Ishikawa (cell line): Measurements from ENCODE around the gene SLC25A12.

Experiments used
- CEBPB ChIP-seq: IDR thresholded peaks from 2 replicates; pipeline ENCODE4 v1.6.1; 2012
- CREB1 ChIP-seq: IDR thresholded peaks from 2 replicates; pipeline ENCODE4 v1.6.1; 2012; ENCODE audit warnings: low read depth
- EP300 ChIP-seq: IDR thresholded peaks from 2 replicates; pipeline ENCODE4 v1.6.1; 2012; ENCODE audit warnings: borderline replicate concordance
- NFIC ChIP-seq: IDR thresholded peaks from 2 replicates; pipeline ENCODE4 v1.6.1; 2012
- TAF1 ChIP-seq: IDR thresholded peaks from 2 replicates; pipeline ENCODE4 v1.6.1; 2012; ENCODE audit warnings: low read depth, mild to moderate bottlenecking
- USF1 ChIP-seq: IDR thresholded peaks from 2 replicates; pipeline ENCODE4 v1.6.1; 2012
- YY1 ChIP-seq: IDR thresholded peaks from 2 replicates; pipeline ENCODE4 v1.6.1; 2012; ENCODE audit warnings: low read depth
- ZBTB7A ChIP-seq: IDR thresholded peaks from 2 replicates; pipeline ENCODE4 v1.6.1; 2012; ENCODE audit warnings: low read depth

- TF ChIP-seq CREB1, result no peak
- no peak for TF ChIP-seq USF1
- no peak for TF ChIP-seq CEBPB
- TF ChIP-seq TAF1, result no peak
- TF ChIP-seq ZBTB7A, result no peak
- no peak for TF ChIP-seq NFIC
- no peak for TF ChIP-seq YY1
- no peak for TF ChIP-seq EP300
Observed at GRCh38 chr2:171747371-171747770, 146.7 kb downstream of the SLC25A12 start.
